Suprapubic skin (tissue), 3 donors: Measurements from ENCODE around the gene TMEM222.

Source experiments
- EP300 ChIP-seq: sonication (generic); formaldehyde crosslinking; IDR thresholded peaks from one replicate; pipeline ENCODE4 v1.6.1; 2017; ENCODE audit warnings: antibody characterized with exemption
- POLR2A ChIP-seq, 2 donors: fragments of 450-650 bp; IDR thresholded peaks; one replicate each; pipeline ENCODE4 v1.6.1; 2017; ENCODE audit warnings: antibody characterized with exemption in 2 of 2, mild to moderate bottlenecking in 2 of 2, moderate library complexity in 2 of 2
- TF ChIP-seq, protein P1 (sequence below), 2 donors: fragments of 200-600 bp in 1 of 2; fragments of 450-650 bp in 1 of 2; sonication (generic) in 1 of 2; IDR thresholded peaks; one replicate each; pipeline ENCODE4 v1.5.1; 2016 to 2019; ENCODE audit warnings: antibody characterized with exemption in 2 of 2, mild to moderate bottlenecking in 1 of 2, moderate library complexity in 1 of 2

GRCh38 chr1:27336756-27337155, 14.8 kb downstream of the TMEM222 start:
- no peak for TF ChIP-seq POLR2A (IDR thresholded peaks at IDR 0.05)
- TF ChIP-seq, protein P1, sequence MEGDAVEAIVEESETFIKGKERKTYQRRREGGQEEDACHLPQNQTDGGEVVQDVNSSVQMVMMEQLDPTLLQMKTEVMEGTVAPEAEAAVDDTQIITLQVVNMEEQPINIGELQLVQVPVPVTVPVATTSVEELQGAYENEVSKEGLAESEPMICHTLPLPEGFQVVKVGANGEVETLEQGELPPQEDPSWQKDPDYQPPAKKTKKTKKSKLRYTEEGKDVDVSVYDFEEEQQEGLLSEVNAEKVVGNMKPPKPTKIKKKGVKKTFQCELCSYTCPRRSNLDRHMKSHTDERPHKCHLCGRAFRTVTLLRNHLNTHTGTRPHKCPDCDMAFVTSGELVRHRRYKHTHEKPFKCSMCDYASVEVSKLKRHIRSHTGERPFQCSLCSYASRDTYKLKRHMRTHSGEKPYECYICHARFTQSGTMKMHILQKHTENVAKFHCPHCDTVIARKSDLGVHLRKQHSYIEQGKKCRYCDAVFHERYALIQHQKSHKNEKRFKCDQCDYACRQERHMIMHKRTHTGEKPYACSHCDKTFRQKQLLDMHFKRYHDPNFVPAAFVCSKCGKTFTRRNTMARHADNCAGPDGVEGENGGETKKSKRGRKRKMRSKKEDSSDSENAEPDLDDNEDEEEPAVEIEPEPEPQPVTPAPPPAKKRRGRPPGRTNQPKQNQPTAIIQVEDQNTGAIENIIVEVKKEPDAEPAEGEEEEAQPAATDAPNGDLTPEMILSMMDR (IDR thresholded peaks at IDR 0.05), result no peak
- no peak for TF ChIP-seq EP300
